ENCODE data around the gene FBXL20. TPM values are rescaled to one million over a fixed set of nuclear protein-coding genes. Genes with fewer than 3 reads are reported as not detected.
A peak's percentile ranks its signal among the peaks of the same experiment; 100 is the strongest.
"Not testable (repeated sequence)": the region's sequence is repeated elsewhere in the genome, so short reads cannot be mapped to it uniquely, and the experiment has no call there.

Gene FBXL20
- total RNA-seq, 1 experiment from 2014 or later, result 7.5 TPM

DNA sequence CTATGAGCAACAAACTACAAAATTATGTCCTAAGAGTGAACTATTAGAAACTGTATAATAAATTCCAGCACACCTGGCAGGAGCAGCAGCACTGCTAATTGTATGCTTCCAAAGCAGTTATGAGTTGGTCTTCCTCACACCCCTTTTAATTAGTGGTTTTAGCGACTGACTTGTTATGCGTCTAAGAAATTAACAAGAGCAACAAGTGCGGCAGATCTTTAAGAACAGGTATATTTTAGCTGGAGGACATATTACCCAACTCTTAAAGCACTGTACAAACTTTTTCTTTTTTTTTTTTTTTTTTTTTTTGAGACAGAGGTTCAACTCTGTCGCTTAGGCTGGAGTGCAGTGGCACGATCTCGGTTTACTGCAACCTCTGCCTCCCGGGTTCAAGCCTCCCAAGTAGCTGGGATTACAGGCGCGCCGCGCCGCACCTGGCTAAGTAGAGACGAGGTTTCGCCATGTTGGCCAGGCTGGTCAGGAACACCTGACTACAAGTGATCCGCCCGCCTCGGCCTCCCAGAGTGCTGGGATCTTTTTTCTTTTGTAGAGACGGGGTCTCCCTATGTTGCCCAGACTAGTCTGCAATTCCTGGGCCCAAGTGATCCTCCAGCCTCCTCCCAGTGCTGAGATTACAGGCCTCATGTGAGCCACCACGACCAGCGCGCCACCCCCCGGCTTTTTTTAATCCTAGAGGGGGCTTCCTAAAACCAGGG, 1.6 kb upstream of the FBXL20 start:
- no peak for DNase-seq (ENCODE audit: low read depth in 1 of 2, low spot score in 2 of 2)
- peak overlapping the region; percentile 84; the same call in 1 of the 2 replicates for H3K4me3 ChIP-seq
- H3K27ac ChIP-seq, result no peak overlapping the region
- no peaks in the 10 kb centered on the region for H3K27me3 ChIP-seq (replicated peaks)
- peaks cover 19% of the 10 kb centered on the region for H3K36me3 ChIP-seq
- peaks cover 18% of the 10 kb centered on the region for H3K4me1 ChIP-seq (replicated peaks)
- no peaks in the 10 kb centered on the region for H3K9me3 ChIP-seq (replicated peaks)

DNA sequence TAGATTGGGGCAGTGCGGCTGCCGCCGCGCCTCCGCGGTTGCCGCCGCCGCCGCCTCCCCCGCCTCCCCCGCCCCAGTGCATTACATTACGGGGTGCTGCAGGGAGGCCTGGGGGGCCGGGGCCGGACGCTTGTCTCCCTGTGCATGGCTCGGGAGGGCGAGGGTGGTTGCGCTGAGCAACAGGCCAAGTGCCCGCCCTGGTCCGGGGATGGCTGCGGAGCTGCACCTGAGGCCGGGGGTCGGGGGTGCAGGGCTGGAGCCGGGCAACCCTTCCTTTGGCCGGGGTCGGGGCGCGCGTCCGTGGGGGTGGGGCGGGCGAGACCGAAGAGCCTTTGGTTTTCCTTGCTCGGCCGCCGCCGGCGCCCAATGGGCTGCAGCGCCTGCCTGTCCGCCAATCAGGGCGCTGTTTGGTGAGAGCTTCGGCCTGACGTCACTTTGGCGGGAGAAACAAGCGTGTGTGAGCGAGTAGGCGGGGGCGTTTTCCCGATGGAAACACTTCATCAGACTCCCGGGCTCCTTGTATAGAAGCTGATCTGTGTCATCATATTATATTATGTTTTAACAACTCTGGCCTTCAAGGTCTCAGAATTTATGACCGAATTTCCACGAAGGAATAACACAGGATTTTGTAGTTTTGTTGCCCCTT, 941 bp upstream of the FBXL20 start:
- no peaks in the 10 kb centered on the region for H3K9me3 ChIP-seq (replicated peaks)
- peak overlapping the region; percentile 84 for H3K4me3 ChIP-seq
- peaks cover 13% of the 10 kb centered on the region for H3K36me3 ChIP-seq
- peaks cover 18% of the 10 kb centered on the region for H3K4me1 ChIP-seq (replicated peaks)
- peak; percentile 64 to 95 for DNase-seq (ENCODE audit: low read depth in 1 of 2, low spot score in 2 of 2)
- H3K27ac ChIP-seq, result no peak overlapping the region
- H3K27me3 ChIP-seq (replicated peaks), result no peaks in the 10 kb centered on the region

DNA sequence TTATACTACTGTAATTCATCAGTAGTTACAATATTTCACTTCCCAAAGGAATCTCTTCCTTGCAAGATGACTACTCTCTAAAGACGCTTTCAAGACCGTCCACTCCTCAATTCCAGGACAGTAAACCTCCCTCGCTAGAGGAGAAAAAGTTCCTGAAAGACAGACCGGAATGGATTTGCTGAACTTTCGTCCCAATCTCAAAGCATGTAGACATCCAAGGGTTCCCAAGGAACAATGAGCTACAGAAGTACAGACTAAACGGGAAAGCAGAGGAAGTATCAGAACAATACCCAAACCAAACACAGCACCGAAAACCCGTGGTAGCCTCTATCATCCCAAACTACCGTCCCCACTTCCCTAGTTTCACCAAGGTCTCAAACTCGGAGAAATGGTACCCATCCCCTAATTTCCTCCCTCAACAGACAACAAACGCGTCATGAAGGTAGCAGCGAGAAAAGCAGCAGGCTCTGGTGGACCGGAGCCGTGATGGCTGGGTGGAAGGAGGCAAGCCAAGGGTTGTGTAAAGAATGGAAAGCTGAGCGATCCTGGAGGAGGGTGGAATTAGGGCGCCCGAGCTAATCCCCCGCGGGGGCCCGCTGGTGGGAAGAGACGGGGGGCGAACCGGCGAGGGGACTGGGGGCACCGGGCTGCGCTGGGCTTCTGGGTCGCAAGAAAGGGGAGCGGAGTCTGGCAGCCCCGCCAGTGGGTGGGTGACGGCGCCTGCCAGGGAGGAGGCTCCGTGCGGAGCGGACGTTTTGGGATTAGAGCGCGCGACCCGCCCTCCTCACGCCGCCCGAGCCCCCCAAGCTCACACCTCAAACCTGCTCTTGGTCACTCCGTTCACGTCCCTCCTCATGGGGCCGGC, 647 bp downstream of the FBXL20 start:
- Histone ChIP-seq H3K9me3 (replicated peaks) (no peaks in the 10 kb centered on the region), H3K27ac (peak overlapping the region; percentile 41; the same call in 1 of the 2 replicates), H3K4me1 (replicated peaks) (peaks cover 18% of the 10 kb centered on the region), H3K36me3 (peaks cover 3% of the 10 kb centered on the region), H3K4me3 (peak overlapping the region; percentile 84), H3K27me3 (replicated peaks) (no peaks in the 10 kb centered on the region)
- DNase-seq (ENCODE audit: low read depth in 1 of 2, low spot score in 2 of 2), result peak; percentile 12 to 41

DNA sequence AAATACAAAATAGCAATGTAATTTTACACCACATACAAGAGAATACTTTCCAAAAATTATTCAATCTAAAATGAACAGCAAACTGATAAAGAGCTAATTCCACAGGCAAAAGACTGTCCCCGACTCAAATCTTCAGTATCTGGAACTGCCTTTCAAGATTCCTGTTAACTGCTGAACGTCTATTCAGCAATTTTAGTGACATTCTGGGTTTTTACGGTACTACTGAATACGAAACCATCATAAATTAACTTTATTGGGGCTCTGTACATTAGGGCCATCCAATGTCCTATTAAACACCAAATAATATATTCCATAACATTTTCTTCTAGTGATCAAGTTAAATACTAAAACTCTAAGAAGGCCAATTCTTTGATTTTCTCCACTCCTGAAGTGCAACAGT, 1.6 kb downstream of the FBXL20 start:
- Histone ChIP-seq H3K4me3 (no peak overlapping the region), H3K27ac (no peak overlapping the region), H3K4me1 (replicated peaks) (peaks cover 14% of the 10 kb centered on the region), H3K9me3 (replicated peaks) (no peaks in the 10 kb centered on the region), H3K27me3 (replicated peaks) (no peaks in the 10 kb centered on the region), H3K36me3 (peaks cover 3% of the 10 kb centered on the region; the same call in 1 of the 2 replicates)
- DNase-seq (ENCODE audit: low read depth in 1 of 2, low spot score in 2 of 2), result no peak

DNA sequence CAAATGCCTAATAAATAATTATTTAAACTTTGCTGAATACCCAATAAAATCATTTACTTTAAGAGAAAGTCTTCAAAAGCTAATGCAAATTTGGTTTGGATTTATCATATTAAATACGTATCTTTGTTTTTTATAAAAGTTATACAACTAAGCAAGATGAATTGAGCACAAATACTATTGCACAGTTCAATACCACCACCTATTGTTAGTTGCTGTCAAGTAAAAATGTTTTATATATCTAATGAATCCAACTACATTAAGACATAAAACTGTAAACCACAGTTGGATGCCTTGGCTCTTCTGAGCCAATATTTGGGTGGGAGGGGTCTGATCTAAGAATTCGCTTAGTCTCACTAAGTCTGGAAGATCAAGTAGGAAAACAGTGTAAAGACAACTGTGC, 7.7 kb downstream of the FBXL20 start:
- H3K4me1 ChIP-seq (replicated peaks), result no peaks in the 10 kb centered on the region
- H3K9me3 ChIP-seq (replicated peaks), result no peaks in the 10 kb centered on the region
- no peaks in the 10 kb centered on the region for H3K36me3 ChIP-seq
- no peak overlapping the region for H3K27ac ChIP-seq
- no peaks in the 10 kb centered on the region for H3K27me3 ChIP-seq (replicated peaks)
- H3K4me3 ChIP-seq, result no peak overlapping the region
- no peak for DNase-seq (ENCODE audit: low read depth in 1 of 2, low spot score in 2 of 2)

DNA sequence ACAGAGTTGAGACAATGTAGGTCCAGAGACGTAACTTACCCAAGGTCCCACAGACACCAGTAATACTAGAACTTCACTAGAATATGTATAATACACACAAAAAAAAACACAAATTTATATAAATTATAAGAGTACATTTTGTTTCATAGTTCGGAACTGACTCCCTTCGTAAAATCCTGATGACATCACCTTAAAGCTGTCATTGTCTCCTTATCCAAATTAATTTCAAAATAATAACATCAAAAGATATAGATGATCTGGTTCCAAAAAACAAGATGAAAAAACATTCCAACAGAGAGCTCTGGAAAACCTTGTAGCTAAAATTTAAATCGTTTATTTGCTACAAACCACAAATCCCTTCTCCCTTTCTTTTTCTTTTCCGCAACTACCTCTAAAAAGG, 10.0 kb downstream of the FBXL20 start:
- DNase-seq (ENCODE audit: low read depth in 1 of 2, low spot score in 2 of 2), result no peak
- H3K27ac ChIP-seq, result no peak overlapping the region
- H3K4me1 ChIP-seq (replicated peaks), result no peaks in the 10 kb centered on the region
- no peaks in the 10 kb centered on the region for H3K9me3 ChIP-seq (replicated peaks)
- H3K36me3 ChIP-seq, result 0 out of 2 replicates have a peak, but pooled peaks cover 2% of the 10 kb centered on the region
- H3K4me3 ChIP-seq, result no peak overlapping the region
- no peaks in the 10 kb centered on the region for H3K27me3 ChIP-seq (replicated peaks)

DNA sequence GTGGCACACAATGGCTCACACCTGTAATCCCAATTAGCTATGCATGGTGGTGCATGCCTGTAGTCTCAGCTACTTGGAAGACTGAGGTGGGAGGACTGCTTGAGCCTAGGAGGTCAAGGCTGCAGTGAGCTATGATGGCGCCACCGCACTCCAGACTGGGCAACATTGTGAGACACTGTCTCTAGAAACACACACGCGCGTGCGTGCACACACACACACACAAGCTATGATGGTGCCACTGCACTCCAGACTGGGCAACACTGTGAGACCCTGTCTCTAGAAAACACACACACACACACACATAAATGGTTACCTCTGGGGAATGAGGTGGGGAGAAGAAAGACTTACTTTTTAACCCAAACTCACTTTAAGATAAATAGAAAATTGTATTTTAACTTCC, 16.4 kb downstream of the FBXL20 start:
- no peak for DNase-seq (ENCODE audit: low read depth in 1 of 2, low spot score in 2 of 2)
- H3K27me3 ChIP-seq (replicated peaks), result no peaks in the 10 kb centered on the region
- H3K9me3 ChIP-seq (replicated peaks), result no peaks in the 10 kb centered on the region
- no peak overlapping the region for H3K4me3 ChIP-seq
- no peak overlapping the region for H3K27ac ChIP-seq
- H3K36me3 ChIP-seq, result 0 out of 2 replicates have a peak, but pooled peaks cover 2% of the 10 kb centered on the region
- H3K4me1 ChIP-seq (replicated peaks), result no peaks in the 10 kb centered on the region

DNA sequence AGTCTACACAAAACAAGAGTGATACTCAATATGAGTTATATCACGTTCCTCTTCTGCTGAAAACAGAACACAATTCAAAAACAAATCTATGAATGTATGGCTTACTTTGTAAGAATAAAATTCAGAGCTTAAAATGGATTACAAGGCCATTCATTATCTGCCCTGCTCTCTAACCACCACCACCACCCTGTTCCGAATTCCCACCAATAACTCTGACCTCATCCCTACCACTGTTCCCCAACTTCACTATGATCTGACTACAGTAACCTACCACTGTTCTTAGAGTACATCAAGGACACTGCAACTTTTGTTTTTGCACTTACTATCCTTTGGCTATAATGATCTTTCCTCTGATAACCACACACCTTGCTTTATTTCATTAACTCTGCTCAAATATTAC, 21.3 kb downstream of the FBXL20 start:
- no peak for DNase-seq (ENCODE audit: low read depth in 1 of 2, low spot score in 2 of 2)

DNA sequence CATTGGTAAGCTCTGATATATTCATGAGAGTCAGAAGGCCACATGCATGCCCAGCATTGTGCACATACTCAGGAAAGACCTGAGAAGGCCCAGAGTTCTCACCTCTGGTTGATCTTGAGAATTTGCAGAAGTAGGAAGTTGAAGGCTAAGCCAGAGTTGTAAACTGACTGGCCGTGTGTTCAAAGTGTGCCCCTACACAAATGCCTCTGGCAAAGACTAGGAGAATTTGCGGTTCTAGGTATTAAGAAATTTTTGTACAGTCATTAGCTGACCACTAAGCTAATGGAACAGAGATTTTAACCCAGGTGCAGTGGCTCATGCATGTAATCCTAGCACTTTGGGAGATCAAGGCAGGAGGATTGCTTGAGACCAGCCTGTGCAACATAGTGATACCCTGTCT, 25.0 kb downstream of the FBXL20 start:
- Histone ChIP-seq H3K4me3 (no peak overlapping the region), H3K9me3 (replicated peaks) (no peaks in the 10 kb centered on the region), H3K4me1 (replicated peaks) (no peaks in the 10 kb centered on the region), H3K36me3 (no peaks in the 10 kb centered on the region), H3K27me3 (replicated peaks) (no peaks in the 10 kb centered on the region), H3K27ac (no peak overlapping the region)
- DNase-seq (ENCODE audit: low read depth in 1 of 2, low spot score in 2 of 2), result no peak

More for the DNA sequence above, 21.3 kb downstream of the FBXL20 start:
- no peaks in the 10 kb centered on the region for H3K36me3 ChIP-seq
- H3K4me3 ChIP-seq, result no peak overlapping the region
- no peaks in the 10 kb centered on the region for H3K4me1 ChIP-seq (replicated peaks)
- no peak overlapping the region for H3K27ac ChIP-seq
- no peaks in the 10 kb centered on the region for H3K27me3 ChIP-seq (replicated peaks)
- H3K9me3 ChIP-seq (replicated peaks), result no peaks in the 10 kb centered on the region

DNA sequence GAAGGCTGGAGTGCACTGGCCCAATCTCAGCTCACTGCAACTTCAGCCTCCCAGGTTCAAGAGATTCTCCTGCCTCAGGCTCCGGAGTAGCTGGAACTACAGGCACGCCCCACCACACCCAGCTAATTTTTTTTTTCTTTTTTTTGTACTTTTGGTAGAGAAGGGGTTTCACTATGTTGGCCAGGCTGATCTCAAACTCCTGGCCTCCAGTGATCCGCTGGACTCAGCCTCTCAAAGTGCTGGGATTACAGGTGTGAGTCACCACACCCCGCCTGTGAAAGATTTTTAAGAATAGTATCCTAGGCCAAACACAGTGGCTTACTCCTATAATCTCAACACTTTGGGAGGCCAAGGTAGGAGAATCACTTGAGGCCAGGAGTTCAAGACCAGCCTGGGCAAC, 33.6 kb downstream of the FBXL20 start:
- not testable (repeated sequence) for H3K4me3 ChIP-seq; H3K4me1 ChIP-seq (replicated peaks); H3K9me3 ChIP-seq (replicated peaks); H3K27me3 ChIP-seq (replicated peaks); H3K36me3 ChIP-seq; DNase-seq (ENCODE audit: low read depth in 1 of 2, low spot score in 2 of 2); H3K27ac ChIP-seq

DNA sequence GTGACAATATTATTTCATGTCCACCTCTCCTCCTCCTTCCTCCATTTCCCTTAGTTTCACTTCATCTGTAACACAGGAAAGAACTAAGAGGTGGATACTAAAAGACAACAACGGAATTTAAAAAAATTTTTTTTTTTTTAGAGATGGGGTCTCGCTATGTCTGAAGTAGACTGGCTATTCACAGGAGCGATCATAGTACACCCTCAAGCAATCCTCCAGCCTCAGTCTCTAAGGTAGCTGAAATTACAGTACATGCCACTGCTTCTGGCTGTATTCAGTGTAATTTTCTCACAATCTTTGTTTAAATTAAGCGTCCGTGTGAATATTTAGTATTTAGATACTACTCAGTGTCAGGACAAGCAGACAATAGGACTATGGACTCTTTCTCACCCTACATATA, 35.6 kb downstream of the FBXL20 start:
- H3K36me3 ChIP-seq, result no peaks in the 10 kb centered on the region
- DNase-seq (ENCODE audit: low read depth in 1 of 2, low spot score in 2 of 2), result no peak
- no peaks in the 10 kb centered on the region; the same call in 1 of the 2 replicates for H3K4me1 ChIP-seq (replicated peaks)
- no peak overlapping the region for H3K4me3 ChIP-seq
- H3K27ac ChIP-seq, result no peak overlapping the region
- no peaks in the 10 kb centered on the region for H3K27me3 ChIP-seq (replicated peaks)
- no peaks in the 10 kb centered on the region for H3K9me3 ChIP-seq (replicated peaks)

DNA sequence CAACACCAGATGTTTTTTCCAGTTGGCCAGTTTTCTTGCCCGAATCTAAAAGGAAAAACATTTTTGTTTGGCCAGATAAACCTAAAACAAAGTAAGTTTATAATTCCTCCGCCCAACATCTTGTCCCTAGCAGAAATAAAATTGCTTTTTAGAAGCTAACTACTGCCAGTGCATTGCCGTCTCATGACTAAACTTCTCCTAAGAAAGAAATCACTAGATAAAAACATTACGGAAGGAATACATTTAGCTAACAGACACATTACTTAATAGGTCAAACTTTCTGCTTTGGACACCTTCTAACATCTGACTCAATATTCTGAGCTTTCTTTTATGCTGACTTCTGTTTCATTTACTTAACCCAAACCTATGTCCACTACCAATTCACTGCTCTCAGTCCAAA, 36.2 kb downstream of the FBXL20 start:
- Histone ChIP-seq H3K4me1 (replicated peaks) (no peaks in the 10 kb centered on the region; the same call in 1 of the 2 replicates), H3K27ac (no peak overlapping the region), H3K27me3 (replicated peaks) (no peaks in the 10 kb centered on the region), H3K4me3 (no peak overlapping the region), H3K36me3 (no peaks in the 10 kb centered on the region), H3K9me3 (replicated peaks) (no peaks in the 10 kb centered on the region)
- DNase-seq (ENCODE audit: low read depth in 1 of 2, low spot score in 2 of 2), result no peak

DNA sequence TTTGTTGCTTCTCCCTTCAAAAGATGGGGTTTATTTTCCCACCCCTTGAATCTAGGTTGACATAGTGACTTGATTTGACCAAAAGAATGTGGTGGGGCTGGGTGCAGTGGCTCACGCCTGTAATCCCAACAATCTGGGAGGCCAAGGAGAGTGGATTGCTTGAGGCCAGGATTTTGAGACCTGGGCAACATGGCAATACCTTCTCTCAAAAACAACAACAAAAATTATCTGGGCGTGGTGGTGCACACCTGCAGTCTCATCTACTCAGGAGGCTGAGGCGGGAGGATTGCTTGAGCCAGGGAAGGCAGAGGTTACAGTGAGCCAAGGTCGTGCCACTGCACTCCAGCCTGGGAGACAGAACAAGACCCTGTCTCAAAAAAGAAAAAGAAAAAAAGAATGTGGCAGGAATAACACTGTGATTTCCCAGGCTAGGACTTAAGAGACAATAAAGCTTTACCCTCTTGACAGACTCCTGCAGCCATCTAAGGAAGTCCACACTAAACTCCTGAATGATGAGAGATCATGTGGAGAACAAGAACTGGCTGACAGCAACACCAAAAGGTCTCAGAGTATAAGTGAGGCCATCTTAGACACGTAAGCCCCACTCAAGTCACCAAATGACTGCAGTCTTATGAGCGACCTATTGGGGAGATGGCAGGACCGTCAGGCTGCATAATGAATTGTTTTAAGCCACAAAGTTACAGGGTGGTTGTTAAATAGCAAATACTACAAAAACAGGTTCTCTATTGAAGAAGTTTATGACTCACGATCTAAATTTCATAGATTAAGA, 37.0 kb downstream of the FBXL20 start:
- Histone ChIP-seq H3K4me3 (no peak overlapping the region), H3K27me3 (replicated peaks) (no peaks in the 10 kb centered on the region), H3K36me3 (no peaks in the 10 kb centered on the region), H3K4me1 (replicated peaks) (no peaks in the 10 kb centered on the region; the same call in 1 of the 2 replicates), H3K9me3 (replicated peaks) (no peaks in the 10 kb centered on the region), H3K27ac (no peak overlapping the region)
- DNase-seq (ENCODE audit: low read depth in 1 of 2, low spot score in 2 of 2), result no peak
